ENCODE measurements around the gene COL13A1. TPM values are rescaled to one million over a fixed set of nuclear protein-coding genes. Genes with fewer than 3 reads are reported as not detected.

COL13A1 gene
- total RNA-seq, 4 donors from 2014 or later = 0.17 to 0.49 (median 0.44) TPM; not detected in 1

DNA sequence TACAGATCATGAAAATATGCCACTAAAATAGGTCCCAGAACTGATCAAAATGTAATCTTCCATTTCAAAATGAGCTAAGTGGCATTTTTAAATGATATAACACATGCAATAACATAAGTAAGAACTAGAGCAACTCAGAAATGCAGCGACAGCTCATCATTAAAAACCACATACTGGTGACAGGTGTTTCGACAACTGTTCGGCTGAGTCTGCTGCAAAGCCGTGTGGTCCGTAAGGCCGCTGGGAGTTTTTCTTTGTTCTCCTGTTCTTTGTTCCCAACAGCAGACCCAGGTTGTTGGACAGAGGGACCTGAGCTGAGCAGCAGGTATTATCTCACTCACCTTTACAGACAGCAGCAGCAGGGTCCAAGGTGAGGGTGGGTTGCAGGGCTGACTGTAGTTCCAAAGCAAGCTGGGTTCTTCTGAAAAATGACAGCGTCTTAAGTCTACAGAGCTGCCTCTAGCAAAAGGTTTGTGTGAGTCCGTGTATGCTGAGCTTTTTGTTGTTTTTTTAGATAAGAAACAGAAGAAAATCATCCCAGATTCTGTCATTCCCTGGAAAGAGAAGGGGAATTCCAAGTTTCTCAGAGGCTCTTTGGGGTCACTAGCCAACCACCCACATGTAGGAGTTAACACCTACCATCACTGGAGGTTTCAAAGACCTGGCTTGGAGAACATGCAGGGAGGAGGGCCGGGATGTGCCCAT is 205.6 kb downstream of the COL13A1 start:
- TF ChIP-seq, protein P1, sequence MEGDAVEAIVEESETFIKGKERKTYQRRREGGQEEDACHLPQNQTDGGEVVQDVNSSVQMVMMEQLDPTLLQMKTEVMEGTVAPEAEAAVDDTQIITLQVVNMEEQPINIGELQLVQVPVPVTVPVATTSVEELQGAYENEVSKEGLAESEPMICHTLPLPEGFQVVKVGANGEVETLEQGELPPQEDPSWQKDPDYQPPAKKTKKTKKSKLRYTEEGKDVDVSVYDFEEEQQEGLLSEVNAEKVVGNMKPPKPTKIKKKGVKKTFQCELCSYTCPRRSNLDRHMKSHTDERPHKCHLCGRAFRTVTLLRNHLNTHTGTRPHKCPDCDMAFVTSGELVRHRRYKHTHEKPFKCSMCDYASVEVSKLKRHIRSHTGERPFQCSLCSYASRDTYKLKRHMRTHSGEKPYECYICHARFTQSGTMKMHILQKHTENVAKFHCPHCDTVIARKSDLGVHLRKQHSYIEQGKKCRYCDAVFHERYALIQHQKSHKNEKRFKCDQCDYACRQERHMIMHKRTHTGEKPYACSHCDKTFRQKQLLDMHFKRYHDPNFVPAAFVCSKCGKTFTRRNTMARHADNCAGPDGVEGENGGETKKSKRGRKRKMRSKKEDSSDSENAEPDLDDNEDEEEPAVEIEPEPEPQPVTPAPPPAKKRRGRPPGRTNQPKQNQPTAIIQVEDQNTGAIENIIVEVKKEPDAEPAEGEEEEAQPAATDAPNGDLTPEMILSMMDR (IDR thresholded peaks at IDR 0.05; ENCODE audit: low read depth) = no peak

Other genes with a start within 250 kb of the COL13A1 start
- not detected for gene NEUROG3, start 228.5 kb upstream of the COL13A1 start, total RNA-seq
- 1 to 10 TPM in 3 of 4 donors, not detected in 1; 1.7 to 2.4 (median 1.8) TPM for gene FAM241B, start 171.7 kb upstream of the COL13A1 start, total RNA-seq

All from subcutaneous adipose tissue (tissue), 4 donors.